ENCODE measurements around the gene ZNF79. TPM values are rescaled to one million over a fixed set of nuclear protein-coding genes. Genes with fewer than 3 reads are reported as not detected.

ZNF79 gene
- 10 to 100 TPM in 2 of 4 donors, 1 to 10 TPM in 2; 6.0 to 11.9 (median 9.5) TPM for total RNA-seq

- no peak for TF ChIP-seq CTCF (IDR thresholded peaks at IDR 0.05; ENCODE audit: low read depth)
These were observed at the start of gene ZNF79 for GRCh38 chr9:127423934-127424675. TSS of gene ZNF79 (plus strand) at chr9:127424382. CDS start at chr9:127424788, 406 bp downstream.

GRCh38 chr9:127380479-127380878 is 43.7 kb upstream of the ZNF79 start:
- no peak for TF ChIP-seq CTCF (IDR thresholded peaks at IDR 0.05; ENCODE audit: low read depth)

GRCh38 chr9:127382541-127382940 is 41.6 kb upstream of the ZNF79 start:
- no peak for TF ChIP-seq CTCF (IDR thresholded peaks at IDR 0.05; ENCODE audit: low read depth)

- no peak for TF ChIP-seq CTCF (IDR thresholded peaks at IDR 0.05; ENCODE audit: low read depth)
These were observed 40.0 kb upstream of the ZNF79 start for GRCh38 chr9:127384016-127384730.

GRCh38 chr9:127384901-127385300 is 39.3 kb upstream of the ZNF79 start:
- TF ChIP-seq CTCF (IDR thresholded peaks at IDR 0.05; ENCODE audit: low read depth), result no peak

- no peak for TF ChIP-seq CTCF (IDR thresholded peaks at IDR 0.05; ENCODE audit: low read depth)
These were observed 37.9 kb upstream of the ZNF79 start for GRCh38 chr9:127386249-127386648.

- TF ChIP-seq CTCF (IDR thresholded peaks at IDR 0.05; ENCODE audit: low read depth), result no peak
These were observed 37.2 kb upstream of the ZNF79 start for GRCh38 chr9:127386981-127387380.
